Neural progenitor cell (in vitro differentiated cells): ENCODE data around the gene PRPF18. TPM values are rescaled to one million over a fixed set of nuclear protein-coding genes. Genes with fewer than 3 reads are reported as not detected.
A peak's percentile ranks its signal among the peaks of the same experiment; 100 is the strongest.

Source experiments
- DNase-seq: peaks from one replicate; pipeline ENCODE4 v3.0.0-alpha.2; 2016; ENCODE audit warnings: low spot score
- H2AFZ ChIP-seq: fragments of 200-600 bp; sonication (generic); replicated peaks from 2 replicates; pipeline ENCODE4 v1.6.1; 2016; ENCODE audit warnings: antibody characterized with exemption
- H3F3A ChIP-seq: fragments of 200-600 bp; sonication (generic); 2 replicates; pipeline ENCODE4 v1.6.1; 2016; ENCODE audit warnings: antibody characterized with exemption, low read depth
- H3K27ac ChIP-seq: fragments of 200-600 bp; sonication (generic); 2 replicates; pipeline ENCODE4 v1.5.1; 2016; ENCODE audit warnings: mild to moderate bottlenecking
- H3K27me3 ChIP-seq: fragments of 200-600 bp; sonication (generic); 2 replicates; pipeline ENCODE4 v1.6.1; 2016; ENCODE audit warnings: mild to moderate bottlenecking, moderate library complexity
- H3K36me3 ChIP-seq: fragments of 200-600 bp; sonication (generic); 2 replicates; pipeline ENCODE4 v1.5.1; 2016
- H3K4me1 ChIP-seq: fragments of 200-600 bp; sonication (generic); 2 replicates; pipeline ENCODE4 v1.6.1; 2016; ENCODE audit warnings: mixed run types
- H3K4me2 ChIP-seq: fragments of 200-600 bp; sonication (generic); 2 replicates; pipeline ENCODE4 v1.6.1; 2016
- H3K4me3 ChIP-seq: fragments of 200-600 bp; sonication (generic); 2 replicates; pipeline ENCODE4 v1.5.1; 2016
- H3K79me2 ChIP-seq: fragments of 200-600 bp; sonication (generic); 2 replicates; pipeline ENCODE4 v1.6.1; 2016; ENCODE audit warnings: low read depth
- H3K9ac ChIP-seq: fragments of 200-600 bp; sonication (generic); 2 replicates; pipeline ENCODE4 v1.6.1; 2016
- H3K9me3 ChIP-seq: fragments of 200-600 bp; sonication (generic); 2 replicates; pipeline ENCODE4 v1.5.1; 2016; ENCODE audit warnings: low read depth
- H4K20me1 ChIP-seq: fragments of 200-600 bp; sonication (generic); 2 replicates; pipeline ENCODE4 v1.6.1; 2016; ENCODE audit warnings: low read depth
- H3K27ac Mint-ChIP-seq: 3 replicates; pipeline ENCODE4 v1.8.0; 2021; ENCODE audit warnings: mixed read lengths
- H3K27me3 Mint-ChIP-seq: 2 replicates; pipeline ENCODE4 v1.8.0; 2022; ENCODE audit warnings: low read depth, mild to moderate bottlenecking, inconsistent platforms, moderate library complexity, mixed read lengths; ENCODE audit not compliant: insufficient read depth
- H3K36me3 Mint-ChIP-seq: 3 replicates; pipeline ENCODE4 v1.8.0; 2021; ENCODE audit warnings: mixed read lengths
- H3K4me1 Mint-ChIP-seq: 3 replicates; pipeline ENCODE4 v1.8.0; 2021; ENCODE audit warnings: mixed read lengths
- H3K4me3 Mint-ChIP-seq: 3 replicates; pipeline ENCODE4 v1.8.0; 2021; ENCODE audit warnings: mild to moderate bottlenecking, moderate library complexity, mixed read lengths
- H3K9me3 Mint-ChIP-seq: 3 replicates; pipeline ENCODE4 v1.8.0; 2020; ENCODE audit warnings: mixed read lengths
- EZH2 ChIP-seq: fragments of 200-600 bp; sonication (generic); IDR thresholded peaks from 2 replicates; pipeline ENCODE4 v1.6.1; 2017; ENCODE audit warnings: antibody characterized with exemption, mild to moderate bottlenecking, moderate library complexity
- EZH2phosphoT487 ChIP-seq: fragments of 200-600 bp; sonication (generic); IDR thresholded peaks from 2 replicates; pipeline ENCODE4 v1.6.1; 2017; ENCODE audit warnings: antibody characterized with exemption
- total RNA-seq: library from RNA; depleted of rRNA; stranded (reverse); fragments of >200 nt; gene quantifications from 2 replicates; pipeline ENCODE4 v1.2.3, GENCODE V29; 2015; ENCODE audit warnings: low replicate concordance
- TF ChIP-seq, protein P1 (sequence below): fragments of 200-600 bp; sonication (generic); IDR thresholded peaks from 2 replicates; pipeline ENCODE4 v1.5.1; 2017; ENCODE audit warnings: antibody characterized with exemption, mild to moderate bottlenecking

PRPF18 gene
- total RNA-seq, 1 donor from 2014 or later = 30.8 TPM

DNA sequence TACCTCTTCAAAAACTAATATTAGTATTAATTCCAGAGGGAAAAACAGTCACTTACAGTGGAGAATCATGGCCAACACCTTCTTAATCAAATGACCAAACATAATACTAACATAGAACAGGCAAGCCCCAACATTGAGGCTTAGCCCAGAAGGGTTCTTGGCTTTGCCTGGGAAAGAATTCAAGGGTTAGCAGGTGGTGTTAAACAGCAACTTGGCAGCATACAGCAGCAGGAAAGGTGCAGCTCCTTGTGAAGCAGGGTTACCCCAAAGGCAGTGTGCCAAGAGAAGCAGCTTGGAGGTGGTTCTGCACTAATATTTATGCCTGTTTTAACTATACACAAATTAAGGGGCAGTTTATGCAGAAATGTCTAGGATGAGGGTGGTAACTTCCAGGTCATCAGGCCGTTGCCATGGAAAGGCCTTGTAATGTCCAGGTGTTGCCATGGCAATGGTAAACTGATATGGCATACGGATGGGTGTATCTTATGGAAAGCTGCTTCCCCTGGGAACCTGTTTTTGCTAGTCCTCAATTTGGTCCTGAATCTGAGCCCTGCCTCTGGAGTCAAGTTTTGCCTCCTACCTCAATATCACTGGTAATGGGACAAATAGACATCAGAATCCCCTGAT lies 30.8 kb upstream of the PRPF18 start:
- Mint-ChIP-seq H3K27ac (peak overlapping the region; percentile 61), H3K36me3 (no peaks in the 10 kb centered on the region)

DNA sequence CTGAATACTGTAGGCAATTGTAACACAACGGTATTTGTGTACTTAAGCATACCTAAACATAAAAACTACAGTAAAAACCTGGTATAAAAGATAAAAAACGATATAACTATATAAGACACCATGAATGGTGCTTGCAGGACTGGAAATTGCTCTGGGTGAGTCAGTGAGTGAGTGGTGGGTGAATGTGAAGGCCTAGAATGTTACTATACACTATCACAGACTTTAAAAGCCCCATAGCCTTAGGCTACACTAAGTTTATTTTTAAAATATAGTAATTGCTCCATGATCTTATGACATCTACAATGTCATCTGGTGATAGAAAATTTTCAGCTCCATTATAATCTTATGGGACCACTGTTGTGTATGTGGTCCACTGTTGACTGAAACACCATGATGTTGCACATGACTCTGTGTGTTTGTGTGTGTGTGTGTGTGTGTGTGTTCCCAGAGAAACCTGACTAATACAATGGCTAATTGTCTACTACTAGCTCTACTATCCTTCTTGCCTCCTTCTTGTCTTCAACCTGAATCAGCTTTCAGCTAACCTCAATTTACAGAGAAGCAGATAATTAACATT lies 27.6 kb upstream of the PRPF18 start:
- H3F3A ChIP-seq = no peaks in the 10 kb centered on the region
- Mint-ChIP-seq H3K27ac (no peak overlapping the region), H3K9me3 (peaks cover 6% of the 10 kb centered on the region), H3K36me3 (no peaks in the 10 kb centered on the region), H3K4me1 (peaks cover 12% of the 10 kb centered on the region), H3K4me3 (no peak overlapping the region), H3K27me3 (peaks cover 2% of the 10 kb centered on the region)
- no peak overlapping the region for H2AFZ ChIP-seq
- no peaks in the 10 kb centered on the region for H4K20me1 ChIP-seq
- no peak for DNase-seq
- H3K4me1 ChIP-seq = no peaks in the 10 kb centered on the region
- no peaks in the 10 kb centered on the region for H3K27me3 ChIP-seq
- H3K36me3 ChIP-seq = no peaks in the 10 kb centered on the region
- H3K27ac ChIP-seq = no peak overlapping the region
- no peak overlapping the region for H3K9ac ChIP-seq
- H3K4me3 ChIP-seq = no peak overlapping the region
- no peak overlapping the region for H3K4me2 ChIP-seq
- TF ChIP-seq, protein P1, sequence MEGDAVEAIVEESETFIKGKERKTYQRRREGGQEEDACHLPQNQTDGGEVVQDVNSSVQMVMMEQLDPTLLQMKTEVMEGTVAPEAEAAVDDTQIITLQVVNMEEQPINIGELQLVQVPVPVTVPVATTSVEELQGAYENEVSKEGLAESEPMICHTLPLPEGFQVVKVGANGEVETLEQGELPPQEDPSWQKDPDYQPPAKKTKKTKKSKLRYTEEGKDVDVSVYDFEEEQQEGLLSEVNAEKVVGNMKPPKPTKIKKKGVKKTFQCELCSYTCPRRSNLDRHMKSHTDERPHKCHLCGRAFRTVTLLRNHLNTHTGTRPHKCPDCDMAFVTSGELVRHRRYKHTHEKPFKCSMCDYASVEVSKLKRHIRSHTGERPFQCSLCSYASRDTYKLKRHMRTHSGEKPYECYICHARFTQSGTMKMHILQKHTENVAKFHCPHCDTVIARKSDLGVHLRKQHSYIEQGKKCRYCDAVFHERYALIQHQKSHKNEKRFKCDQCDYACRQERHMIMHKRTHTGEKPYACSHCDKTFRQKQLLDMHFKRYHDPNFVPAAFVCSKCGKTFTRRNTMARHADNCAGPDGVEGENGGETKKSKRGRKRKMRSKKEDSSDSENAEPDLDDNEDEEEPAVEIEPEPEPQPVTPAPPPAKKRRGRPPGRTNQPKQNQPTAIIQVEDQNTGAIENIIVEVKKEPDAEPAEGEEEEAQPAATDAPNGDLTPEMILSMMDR = no peak
- TF ChIP-seq EZH2phosphoT487 (no peak), EZH2 (no peak)
- H3K79me2 ChIP-seq = no peaks in the 10 kb centered on the region
- no peaks in the 10 kb centered on the region for H3K9me3 ChIP-seq

More for the DNA sequence above, 30.8 kb upstream of the PRPF18 start:
- Histone ChIP-seq H3K4me1 (no peaks in the 10 kb centered on the region), H3K79me2 (no peaks in the 10 kb centered on the region), H3K9ac (no peak overlapping the region), H3K4me3 (no peak overlapping the region), H3K27ac (no peak overlapping the region), H3K9me3 (no peaks in the 10 kb centered on the region), H3K27me3 (no peaks in the 10 kb centered on the region), H3F3A (no peaks in the 10 kb centered on the region), H2AFZ (no peak overlapping the region), H4K20me1 (no peaks in the 10 kb centered on the region), H3K4me2 (no peak overlapping the region), H3K36me3 (no peaks in the 10 kb centered on the region)
- TF ChIP-seq EZH2 (no peak), EZH2phosphoT487 (no peak)
- TF ChIP-seq, protein P1 = no peak
- peak; percentile 4 for DNase-seq
- Mint-ChIP-seq H3K9me3 (peaks cover 2% of the 10 kb centered on the region), H3K27me3 (no peaks in the 10 kb centered on the region), H3K4me1 (peaks cover 12% of the 10 kb centered on the region), H3K4me3 (no peak overlapping the region)

DNA sequence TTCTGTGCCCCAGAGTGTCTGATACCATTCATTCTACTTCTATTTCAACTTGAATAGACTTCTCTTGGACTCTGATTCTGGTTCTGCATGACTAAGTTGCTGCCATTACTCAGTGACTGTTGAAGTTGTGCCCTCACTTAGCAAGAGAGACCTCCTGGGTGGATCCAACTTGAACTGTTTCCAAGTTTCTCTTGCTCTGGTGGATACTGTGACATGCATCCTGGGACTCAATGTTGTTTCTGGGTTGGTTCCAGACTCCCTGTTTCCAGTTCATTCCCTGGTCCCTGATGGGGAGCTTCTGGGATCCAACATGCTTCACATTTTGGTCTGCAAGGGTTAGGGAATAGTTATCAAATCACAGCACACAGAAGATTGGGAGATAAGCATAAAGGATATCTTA lies 26.2 kb upstream of the PRPF18 start:
- H3K27ac ChIP-seq = no peak overlapping the region
- TF ChIP-seq, protein P1 = no peak
- TF ChIP-seq EZH2phosphoT487 (no peak), EZH2 (no peak)
- H3K36me3 ChIP-seq = no peaks in the 10 kb centered on the region
- no peaks in the 10 kb centered on the region for H3K79me2 ChIP-seq
- H3K4me3 Mint-ChIP-seq = no peak overlapping the region
- no peaks in the 10 kb centered on the region for H3K4me1 ChIP-seq
- no peaks in the 10 kb centered on the region for H4K20me1 ChIP-seq
- no peak overlapping the region for H2AFZ ChIP-seq
- no peak for DNase-seq
- H3K36me3 Mint-ChIP-seq = no peaks in the 10 kb centered on the region
- H3K27ac Mint-ChIP-seq = no peak overlapping the region
- H3K4me2 ChIP-seq = no peak overlapping the region
- H3K9me3 Mint-ChIP-seq = peaks cover 11% of the 10 kb centered on the region
- no peaks in the 10 kb centered on the region for H3K9me3 ChIP-seq
- H3K4me3 ChIP-seq = no peak overlapping the region
- H3K4me1 Mint-ChIP-seq = peaks cover 10% of the 10 kb centered on the region
- H3K27me3 Mint-ChIP-seq = peaks cover 2% of the 10 kb centered on the region
- no peak overlapping the region for H3K9ac ChIP-seq
- H3F3A ChIP-seq = no peaks in the 10 kb centered on the region
- no peaks in the 10 kb centered on the region for H3K27me3 ChIP-seq
